Skeletal muscle tissue (tissue), 4 donors: ENCODE measurements around the gene CERS2. TPM values are rescaled to one million over a fixed set of nuclear protein-coding genes. Genes with fewer than 3 reads are reported as not detected.
"Not testable (repeated sequence)": the region's sequence is repeated elsewhere in the genome, so short reads cannot be mapped to it uniquely, and the experiment has no call there.

ENCODE experiments used
- H3K27ac ChIP-seq: one replicate; pipeline ENCODE4 v1.7.0; 2013; ENCODE audit warnings: mild to moderate bottlenecking, low read depth, low read length, inconsistent platforms
- H3K27me3 ChIP-seq, 3 donors: one replicate each; pipeline ENCODE4 v1.7.0; 2013; ENCODE audit warnings: low read length in 3 of 3; ENCODE audit not compliant: control insufficient read depth in 3 of 3, insufficient read depth in 3 of 3
- H3K36me3 ChIP-seq, 3 donors: one replicate each; pipeline ENCODE4 v1.7.0; 2013; ENCODE audit warnings: low read length in 3 of 3; ENCODE audit not compliant: control insufficient read depth in 3 of 3, insufficient read depth in 3 of 3
- H3K4me1 ChIP-seq, 3 donors: one replicate each; pipeline ENCODE4 v1.7.0; 2013; ENCODE audit warnings: low read length in 3 of 3, mild to moderate bottlenecking in 3 of 3; ENCODE audit not compliant: control insufficient read depth in 3 of 3, insufficient read depth in 3 of 3
- H3K4me3 ChIP-seq, 3 donors: one replicate each; pipeline ENCODE4 v1.7.0; 2013; ENCODE audit warnings: low read length in 3 of 3
- H3K9ac ChIP-seq, 3 donors: one replicate each; pipeline ENCODE4 v1.7.0; 2013; ENCODE audit warnings: low read length in 3 of 3, mild to moderate bottlenecking in 3 of 3, moderate library complexity in 2 of 3, low read depth in 1 of 3
- H3K9me3 ChIP-seq, 3 donors: one replicate each; pipeline ENCODE4 v1.7.0; 2013; ENCODE audit warnings: low read length in 3 of 3; ENCODE audit not compliant: control insufficient read depth in 3 of 3
- total RNA-seq: library from RNA; depleted of rRNA; stranded (reverse); fragments of >200 nt; gene quantifications from one replicate; pipeline ENCODE4 v1.2.3, GENCODE V29; 2014
- donor health status: Osteomylitis.

CERS2 gene
- total RNA-seq, 1 donor from 2014 or later: 44.4 TPM

DNA sequence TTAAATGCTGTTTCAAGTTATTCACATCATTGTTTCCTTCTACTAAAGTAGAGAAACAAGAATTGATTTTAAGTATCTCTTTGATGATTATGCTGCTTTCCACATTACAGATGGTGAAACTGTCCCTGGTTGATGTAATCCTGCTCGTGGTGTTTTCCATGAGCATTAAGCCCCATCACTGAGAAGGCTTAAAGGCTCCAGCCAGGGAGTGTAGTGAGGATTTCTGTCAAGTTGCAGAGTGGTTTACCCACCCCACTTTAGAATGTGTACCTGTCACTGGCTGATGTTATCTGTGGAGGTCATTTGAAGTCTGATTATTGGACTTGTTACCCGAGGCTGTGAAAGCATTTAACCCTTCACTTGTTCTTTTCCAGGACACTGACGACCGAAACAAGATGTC lies 12.9 kb downstream of the CERS2 start:
- no peak overlapping the region for H3K9ac ChIP-seq
- H3K36me3 ChIP-seq: peaks cover 57 to 81% (median 67%) of the 10 kb centered on the region in 3 donors
- H3K27ac ChIP-seq: no peak overlapping the region
- no peaks in the 10 kb centered on the region for H3K27me3 ChIP-seq
- H3K4me3 ChIP-seq: no peak overlapping the region
- no peaks in the 10 kb centered on the region for H3K9me3 ChIP-seq
- H3K4me1 ChIP-seq: no peaks in the 10 kb centered on the region

DNA sequence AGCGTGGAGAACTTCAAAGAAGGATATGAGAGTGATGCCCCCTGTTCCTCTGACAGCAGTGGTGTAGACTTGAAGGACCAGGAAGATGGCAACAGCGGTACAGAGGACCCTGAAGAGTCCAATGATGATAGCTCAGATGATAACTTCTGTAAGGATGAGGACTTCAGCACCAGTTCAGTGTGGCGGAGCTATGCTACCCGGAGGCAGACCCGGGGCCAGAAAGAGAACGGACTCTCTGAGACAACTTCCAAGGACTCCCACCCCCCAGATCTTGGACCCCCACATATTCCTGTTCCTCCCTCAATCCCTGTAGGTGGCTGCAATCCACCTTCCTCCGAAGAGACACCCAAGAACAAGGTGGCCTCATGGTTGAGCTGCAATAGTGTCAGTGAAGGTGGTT lies 14.0 kb downstream of the CERS2 start:
- Histone ChIP-seq H3K36me3 (peaks cover 46 to 70% (median 60%) of the 10 kb centered on the region in 3 donors), H3K4me1 (no peaks in the 10 kb centered on the region), H3K9me3 (no peaks in the 10 kb centered on the region), H3K9ac (no peak overlapping the region), H3K27me3 (no peaks in the 10 kb centered on the region), H3K27ac (no peak overlapping the region), H3K4me3 (no peak overlapping the region)

DNA sequence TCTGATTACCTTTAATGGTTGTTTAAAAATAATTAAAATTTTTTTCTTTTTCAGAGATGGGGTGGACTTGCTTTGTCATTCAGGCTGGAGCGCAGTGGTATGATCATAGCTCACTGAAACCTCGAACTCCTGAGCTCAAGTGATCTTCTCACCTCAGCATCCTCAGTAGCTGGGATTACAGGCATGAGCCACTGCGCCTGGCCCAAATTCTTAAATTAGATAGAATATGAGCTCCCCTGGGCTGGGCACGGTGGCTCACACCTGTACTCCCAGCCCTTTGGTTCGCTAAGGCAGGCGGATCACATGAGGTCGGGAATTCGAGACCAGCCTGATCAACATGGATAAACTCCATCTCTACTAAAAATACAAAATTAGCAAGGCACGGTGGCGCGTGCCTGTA lies 17.0 kb downstream of the CERS2 start:
- H3K36me3 ChIP-seq: peaks cover 38 to 62% (median 51%) of the 10 kb centered on the region in 3 donors
- H3K9ac ChIP-seq: no peak overlapping the region
- no peak overlapping the region for H3K4me3 ChIP-seq
- no peak overlapping the region for H3K27ac ChIP-seq
- no peaks in the 10 kb centered on the region for H3K27me3 ChIP-seq
- no peaks in the 10 kb centered on the region for H3K4me1 ChIP-seq
- H3K9me3 ChIP-seq: no peaks in the 10 kb centered on the region

DNA sequence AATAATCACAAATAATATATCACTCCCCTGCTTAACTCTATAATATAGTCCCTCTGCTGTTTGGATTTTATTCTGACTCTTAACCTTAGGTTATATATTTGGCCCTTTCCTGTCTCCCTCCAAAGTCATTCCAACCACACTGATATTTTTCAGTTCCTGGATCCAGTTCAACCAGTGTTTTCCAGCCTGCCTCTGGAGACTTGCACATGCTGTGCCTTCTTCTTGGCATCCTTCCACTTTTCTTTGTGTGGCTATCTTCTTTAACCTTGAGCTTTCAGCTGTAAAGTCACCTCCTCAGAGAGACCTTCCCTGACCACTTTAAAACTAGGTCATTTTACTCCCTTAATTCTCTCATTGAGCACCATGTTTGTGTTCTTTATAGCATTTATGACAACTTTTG lies 19.4 kb downstream of the CERS2 start:
- Histone ChIP-seq H3K27me3 (no peaks in the 10 kb centered on the region), H3K4me3 (no peak overlapping the region), H3K9me3 (no peaks in the 10 kb centered on the region), H3K9ac (no peak overlapping the region), H3K36me3 (peaks cover 37 to 64% (median 56%) of the 10 kb centered on the region in 3 donors), H3K4me1 (no peaks in the 10 kb centered on the region), H3K27ac (no peak overlapping the region)

DNA sequence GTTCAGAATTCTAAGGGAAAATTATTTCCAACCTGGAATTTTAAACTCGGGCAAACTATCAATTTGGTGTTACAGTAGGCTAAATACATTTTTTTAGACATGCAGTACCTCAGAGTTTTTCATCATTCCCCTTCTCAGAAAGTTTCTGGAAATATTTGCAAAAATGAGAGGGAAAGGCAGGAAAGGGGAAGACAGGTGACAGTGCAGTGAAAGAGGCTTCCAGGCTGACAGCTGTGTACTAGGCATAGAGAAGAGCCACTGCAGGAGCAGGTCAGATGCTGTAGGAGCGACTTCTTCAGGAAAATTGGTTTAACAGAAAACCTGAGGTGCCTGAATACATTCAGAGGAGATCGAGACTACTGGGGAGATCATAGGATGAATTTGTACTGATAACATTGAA lies 19.9 kb downstream of the CERS2 start:
- H3K9ac ChIP-seq: no peak overlapping the region
- no peak overlapping the region for H3K27ac ChIP-seq
- H3K4me1 ChIP-seq: no peaks in the 10 kb centered on the region
- no peaks in the 10 kb centered on the region for H3K27me3 ChIP-seq
- no peak overlapping the region for H3K4me3 ChIP-seq
- peaks cover 40 to 67% (median 56%) of the 10 kb centered on the region in 3 donors for H3K36me3 ChIP-seq
- no peaks in the 10 kb centered on the region for H3K9me3 ChIP-seq

DNA sequence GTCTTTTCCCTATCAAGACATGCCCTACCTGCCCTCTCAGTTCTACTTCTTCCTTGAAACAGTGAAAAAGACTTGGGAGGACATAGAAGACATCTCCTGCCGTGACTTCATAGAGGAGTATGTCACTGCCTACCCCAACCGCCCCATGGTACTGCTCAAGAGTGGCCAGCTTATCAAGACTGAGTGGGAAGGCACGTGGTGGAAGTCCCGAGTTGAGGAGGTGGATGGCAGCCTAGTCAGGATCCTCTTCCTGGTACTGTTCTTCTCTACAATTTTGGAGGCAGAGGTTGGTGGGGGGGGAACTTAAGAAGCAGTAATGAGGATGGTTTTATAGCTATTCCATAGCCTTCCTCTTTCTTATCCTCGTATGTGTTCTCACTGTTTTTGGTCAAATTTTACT lies 29.8 kb downstream of the CERS2 start:
- Histone ChIP-seq H3K27ac (no peak overlapping the region), H3K27me3 (no peaks in the 10 kb centered on the region), H3K9me3 (no peaks in the 10 kb centered on the region), H3K4me1 (no peaks in the 10 kb centered on the region), H3K9ac (no peak overlapping the region), H3K4me3 (no peak overlapping the region), H3K36me3 (peaks cover 67 to 76% (median 72%) of the 10 kb centered on the region in 3 donors)

DNA sequence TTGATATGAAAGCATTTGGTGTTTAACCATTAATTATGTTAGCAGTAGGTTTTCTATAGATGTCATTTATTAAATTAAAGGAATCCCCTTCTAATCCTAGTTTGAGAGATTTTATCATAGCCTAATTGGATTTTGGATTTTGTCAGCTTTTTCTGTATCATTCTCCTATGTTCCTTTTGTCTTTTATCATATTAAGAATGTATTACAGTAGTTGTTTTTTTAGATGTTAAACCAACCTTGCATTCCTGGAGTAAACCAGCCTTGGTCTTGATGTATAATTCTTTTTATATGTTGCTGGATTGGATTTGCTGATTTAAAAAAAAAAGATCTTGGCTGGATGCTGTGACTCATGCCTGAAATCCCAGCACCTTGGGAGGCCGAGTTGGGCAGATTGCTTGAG lies 42.9 kb downstream of the CERS2 start:
- peaks cover 26 to 45% (median 44%) of the 10 kb centered on the region in 3 donors for H3K36me3 ChIP-seq
- H3K27me3 ChIP-seq: no peaks in the 10 kb centered on the region
- H3K27ac ChIP-seq: no peak overlapping the region
- no peak overlapping the region for H3K4me3 ChIP-seq
- peaks cover 0 to 7% (median 4%) of the 10 kb centered on the region in 3 donors for H3K4me1 ChIP-seq
- no peaks in the 10 kb centered on the region for H3K9me3 ChIP-seq
- H3K9ac ChIP-seq: no peak overlapping the region

DNA sequence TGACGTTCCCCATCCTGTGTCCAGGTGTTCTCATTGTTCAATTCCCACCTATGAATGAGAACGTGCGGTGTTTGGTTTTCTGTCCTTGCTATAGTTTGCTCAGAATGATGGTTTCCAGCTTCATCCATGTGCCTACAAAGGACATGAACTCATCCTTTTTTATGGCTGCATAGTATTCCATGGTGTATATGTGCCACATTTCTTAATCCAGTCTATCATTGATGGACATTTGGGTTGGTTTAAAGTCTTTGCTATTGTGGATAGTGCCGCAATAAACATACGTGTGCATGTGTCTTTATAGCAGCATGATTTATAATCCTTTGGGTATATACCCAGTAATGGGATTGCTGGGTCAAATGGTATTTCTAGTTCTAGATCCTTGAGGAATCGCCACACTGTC lies 45.9 kb downstream of the CERS2 start:
- H3K9ac ChIP-seq, H3K4me3 ChIP-seq, H3K27me3 ChIP-seq, H3K9me3 ChIP-seq, H3K27ac ChIP-seq: not testable (repeated sequence)
- Histone ChIP-seq H3K36me3 (peaks cover 26 to 44% (median 36%) of the 10 kb centered on the region in 3 donors), H3K4me1 (peaks cover 0 to 10% (median 4%) of the 10 kb centered on the region in 3 donors)

DNA sequence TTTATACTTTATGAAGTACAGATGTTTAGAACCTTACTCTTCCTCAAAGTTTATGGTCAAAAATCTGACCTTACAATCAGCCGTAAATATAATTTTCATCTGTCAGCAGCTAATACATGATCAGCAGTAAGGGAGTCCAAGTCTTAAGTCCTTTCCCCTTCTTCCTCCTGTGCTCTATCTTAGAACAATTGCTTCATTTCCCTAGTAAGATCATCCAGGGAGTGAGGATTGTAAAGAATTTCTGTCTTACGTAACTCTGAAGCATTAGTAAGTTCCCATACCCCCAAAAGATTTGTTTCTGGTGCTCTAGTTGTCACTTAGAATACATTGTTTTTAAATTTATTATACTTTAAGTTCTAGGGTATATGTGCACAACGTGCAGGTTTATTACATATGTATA lies 46.3 kb downstream of the CERS2 start:
- Histone ChIP-seq H3K9me3 (no peaks in the 10 kb centered on the region), H3K27me3 (no peaks in the 10 kb centered on the region), H3K27ac (no peak overlapping the region), H3K9ac (no peak overlapping the region), H3K36me3 (peaks cover 26 to 42% (median 36%) of the 10 kb centered on the region in 3 donors), H3K4me3 (no peak overlapping the region), H3K4me1 (peaks cover 0 to 10% (median 4%) of the 10 kb centered on the region in 3 donors)

DNA sequence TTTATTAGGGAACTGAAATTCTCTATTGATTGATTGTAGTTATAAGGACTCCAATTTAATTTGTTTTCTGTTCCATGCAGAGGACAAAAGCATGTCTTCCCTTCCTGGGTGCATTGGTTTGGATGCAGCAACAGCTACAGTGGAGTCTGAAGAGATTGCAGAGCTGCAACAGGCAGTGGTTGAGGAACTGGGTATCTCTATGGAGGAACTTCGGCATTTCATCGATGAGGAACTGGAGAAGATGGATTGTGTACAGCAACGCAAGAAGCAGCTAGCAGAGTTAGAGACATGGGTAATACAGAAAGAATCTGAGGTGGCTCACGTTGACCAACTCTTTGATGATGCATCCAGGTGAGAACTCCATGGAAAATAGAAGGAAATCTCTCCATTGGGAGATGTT lies 47.0 kb downstream of the CERS2 start:
- H3K27me3 ChIP-seq: no peaks in the 10 kb centered on the region
- no peak overlapping the region for H3K4me3 ChIP-seq
- H3K36me3 ChIP-seq: peaks cover 22 to 39% (median 33%) of the 10 kb centered on the region in 3 donors
- H3K9ac ChIP-seq: no peak overlapping the region
- H3K27ac ChIP-seq: no peak overlapping the region
- H3K4me1 ChIP-seq: peaks cover under 1 to 10% (median 4%) of the 10 kb centered on the region in 3 donors
- no peaks in the 10 kb centered on the region for H3K9me3 ChIP-seq
